Measurements from ENCODE around the gene ELL2.
"Not testable (repeated sequence)": the region's sequence is repeated elsewhere in the genome, so short reads cannot be mapped to it uniquely, and the experiment has no call there.

ELL2 gene

DNA sequence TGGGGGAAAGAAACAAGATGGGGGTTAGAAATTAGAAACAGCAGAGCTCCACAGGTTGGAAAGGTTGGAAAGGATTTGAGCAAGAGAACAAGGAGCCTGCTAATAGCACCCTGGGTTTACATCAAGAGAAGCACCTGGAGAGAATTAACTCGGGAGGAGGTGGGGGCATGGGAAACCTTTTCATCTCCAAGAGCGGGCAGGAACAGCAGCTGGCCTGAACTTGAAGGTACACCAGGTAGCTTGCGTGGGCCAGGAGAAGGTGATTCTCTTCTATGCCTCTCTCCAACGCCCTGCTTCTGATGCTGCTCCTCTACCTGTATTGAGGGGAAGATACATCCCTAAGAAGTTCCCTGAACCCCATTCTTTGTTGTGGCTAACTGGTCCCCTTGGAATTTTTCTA is 102.0 kb downstream of the ELL2 start:
- DNase-seq (ENCODE audit: low read depth in 2 of 2), result no peak

DNA sequence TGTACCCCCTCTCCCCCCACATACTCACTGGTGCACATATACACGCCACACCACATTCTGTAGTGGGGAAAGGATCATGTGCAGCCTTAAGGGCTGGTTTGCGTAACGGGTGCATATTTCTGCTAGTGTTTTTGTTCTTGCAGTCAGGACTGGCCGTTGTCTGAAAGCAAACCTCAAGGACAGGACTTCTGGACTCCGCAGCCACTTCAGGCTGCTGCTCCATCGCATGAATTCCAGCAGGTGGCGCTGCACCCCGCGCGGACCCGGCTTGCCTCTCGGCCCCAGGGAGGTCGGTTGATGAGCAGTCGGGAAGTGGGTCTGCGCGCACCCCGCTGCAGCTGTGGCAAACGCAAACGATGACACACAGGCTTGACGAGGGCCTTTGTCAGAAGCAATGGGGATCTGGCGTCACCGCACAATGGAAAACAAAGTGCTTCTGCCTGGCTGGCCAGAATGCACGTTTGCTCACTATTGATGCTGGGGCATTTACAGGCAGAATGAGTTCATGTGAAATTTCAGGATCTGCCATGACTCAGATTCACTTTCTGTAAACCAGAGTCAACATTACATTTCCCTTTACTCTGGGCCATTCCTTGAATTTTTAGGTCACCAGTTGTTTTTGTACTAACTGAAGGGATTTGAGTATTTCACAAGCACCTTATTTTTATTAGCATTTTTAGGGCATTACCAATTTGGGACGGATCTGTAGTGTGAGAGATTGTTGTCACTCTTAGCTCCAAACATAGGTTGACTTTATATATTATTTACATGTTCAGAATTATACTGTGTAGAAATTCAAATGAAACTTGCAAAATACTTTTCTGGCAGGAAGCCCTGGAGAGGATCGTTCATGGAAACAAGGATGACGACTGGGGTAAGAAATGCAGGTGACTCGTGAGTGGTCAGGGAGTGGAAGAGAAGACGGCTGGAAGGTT is 102.7 kb downstream of the ELL2 start:
- peak; percentile 78 to 81 for DNase-seq (ENCODE audit: low read depth in 2 of 2)

DNA sequence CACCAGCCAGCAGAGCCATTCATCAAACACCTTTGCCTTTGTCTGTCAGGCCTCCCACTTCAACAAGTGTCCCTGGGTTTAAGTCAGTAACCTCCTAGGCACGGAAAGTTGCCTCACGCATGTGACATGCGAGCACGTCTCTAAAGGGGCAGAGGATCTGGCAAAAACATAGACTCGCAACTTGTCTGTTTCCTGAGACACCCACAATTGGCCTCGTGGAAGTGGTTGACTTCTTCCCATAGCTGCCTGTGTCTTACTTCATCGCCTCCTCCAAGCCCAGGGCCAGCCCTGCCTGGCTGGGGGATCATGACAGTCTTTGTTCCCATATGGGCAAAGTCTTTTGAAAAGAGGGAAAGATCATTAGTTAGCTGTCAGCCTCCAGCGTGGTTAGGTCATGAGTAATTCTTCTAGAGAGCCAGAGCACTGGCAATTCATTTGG is 103.6 kb downstream of the ELL2 start:
- DNase-seq (ENCODE audit: low read depth in 2 of 2), result no peak

DNA sequence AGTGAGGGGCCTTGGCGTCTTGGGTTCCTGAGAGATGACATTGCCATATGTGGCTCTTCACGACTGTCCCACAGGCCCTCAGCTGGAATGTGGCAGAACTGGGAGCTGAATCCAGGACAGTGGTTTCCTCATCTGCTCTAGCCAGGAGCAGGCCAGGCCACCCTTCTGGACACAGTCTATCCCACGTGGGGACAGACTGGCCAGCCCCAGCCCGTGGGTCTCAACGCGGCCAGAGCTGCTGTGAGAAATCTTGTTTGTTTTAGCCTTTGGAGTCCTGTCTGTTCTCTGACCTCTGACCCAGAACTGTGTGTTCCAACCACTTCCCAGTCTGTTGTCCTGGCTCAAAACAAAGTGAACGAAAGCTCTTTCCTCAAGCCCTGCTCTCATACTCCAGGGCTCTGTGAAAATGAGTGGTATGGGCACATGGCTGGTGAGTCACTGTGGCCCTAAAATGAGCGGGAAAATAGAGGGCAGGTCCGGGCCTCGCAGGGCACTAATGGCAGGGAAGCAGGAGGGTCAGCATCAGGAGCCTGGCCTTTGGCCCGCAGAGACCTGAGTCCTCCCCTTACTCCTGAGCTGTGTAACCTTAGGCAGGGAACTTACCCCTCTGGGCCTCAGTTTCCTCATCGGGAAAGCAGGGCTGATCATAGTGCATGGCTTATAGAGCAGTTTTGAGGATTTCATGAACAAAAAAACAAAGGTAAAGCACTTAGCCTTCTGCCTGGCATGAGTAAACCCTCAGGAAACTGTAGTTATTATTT is 104.3 kb downstream of the ELL2 start:
- DNase-seq (ENCODE audit: low read depth in 2 of 2), result no peak

DNA sequence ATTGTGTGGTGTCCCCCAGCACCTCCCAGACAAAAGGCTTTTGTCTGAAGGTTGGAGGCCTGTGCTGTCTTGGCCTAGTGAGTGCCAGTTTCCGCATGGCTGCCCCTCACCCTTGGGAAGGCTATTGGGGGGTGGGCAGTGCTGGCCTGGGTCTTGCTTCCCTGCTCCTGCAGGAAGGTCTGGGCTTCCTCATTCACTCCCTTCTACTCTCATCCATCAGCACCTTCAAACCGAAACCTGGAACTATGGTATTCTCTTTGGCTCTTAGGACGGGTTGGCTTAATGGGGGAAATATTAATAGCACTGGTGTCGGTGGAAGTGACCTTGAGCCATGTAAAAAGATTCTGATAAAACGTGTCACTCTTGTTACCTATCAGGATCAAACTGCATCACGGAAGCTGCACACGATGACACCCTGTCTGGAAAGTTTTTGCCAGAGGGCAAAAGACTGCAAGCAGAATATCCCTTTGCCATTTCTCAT is 105.1 kb downstream of the ELL2 start:
- no peak for DNase-seq (ENCODE audit: low read depth in 2 of 2)

DNA sequence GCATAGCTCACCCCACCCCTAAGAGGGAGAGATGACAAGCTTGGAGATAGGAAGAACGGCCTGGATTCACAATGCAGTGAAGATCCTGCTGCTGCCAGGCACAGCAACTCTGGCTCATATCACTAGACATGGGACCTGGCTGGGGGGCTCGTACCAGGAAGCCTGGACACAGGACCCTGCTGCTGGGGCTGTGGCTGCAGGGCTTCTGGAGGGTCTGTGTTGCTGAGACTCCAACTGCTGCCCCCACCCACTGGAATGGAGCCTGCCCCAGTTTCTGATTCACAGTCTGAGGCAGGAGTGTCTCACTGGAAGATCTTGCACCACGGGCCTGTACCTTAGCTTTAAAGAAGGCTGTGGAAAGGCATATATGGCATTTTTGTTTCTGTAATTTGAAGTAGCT is 108.2 kb downstream of the ELL2 start:
- no peak for DNase-seq (ENCODE audit: low read depth in 2 of 2)

DNA sequence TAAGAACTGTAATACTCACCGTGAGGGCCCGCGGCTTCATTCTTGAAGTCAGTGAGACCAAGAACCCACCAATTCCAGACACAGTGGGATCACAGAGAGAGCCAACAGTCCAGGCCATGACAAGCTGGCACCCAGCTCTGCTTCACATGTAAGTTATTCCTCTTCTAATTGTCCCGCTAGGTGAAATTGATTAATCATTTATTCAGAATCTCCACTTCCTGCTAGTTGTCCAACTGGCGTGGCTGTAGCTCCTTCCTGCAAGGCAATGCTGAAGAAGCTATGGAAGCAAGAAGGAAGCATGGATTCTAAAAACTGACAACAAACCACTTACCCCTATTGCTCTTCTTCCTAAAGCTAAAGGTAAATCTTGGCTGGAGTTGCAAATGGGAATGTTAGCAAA is 109.1 kb downstream of the ELL2 start:
- no peak for DNase-seq (ENCODE audit: low read depth in 2 of 2)

DNA sequence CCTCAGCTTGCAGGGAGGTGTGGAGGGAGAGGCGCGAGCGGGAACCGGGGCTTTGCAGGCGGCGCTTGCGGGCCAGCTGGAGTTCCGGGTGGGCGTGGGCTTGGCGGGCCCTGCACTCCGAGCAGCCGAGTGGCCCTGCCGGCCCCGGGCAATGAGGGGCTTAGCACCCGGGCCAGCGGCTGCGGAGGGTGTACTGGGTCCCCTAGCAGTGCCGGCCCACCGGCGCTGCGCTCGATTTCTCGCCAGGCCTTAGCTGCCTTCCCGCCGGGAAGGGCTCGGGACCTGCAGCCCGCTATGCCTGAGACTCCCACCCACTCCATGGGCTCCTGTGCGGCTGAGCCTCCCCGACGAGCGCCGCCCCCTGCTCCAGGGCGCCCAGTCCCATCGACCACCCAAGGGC is 110.5 kb downstream of the ELL2 start:
- DNase-seq (ENCODE audit: low read depth in 2 of 2), result not testable (repeated sequence)

DNA sequence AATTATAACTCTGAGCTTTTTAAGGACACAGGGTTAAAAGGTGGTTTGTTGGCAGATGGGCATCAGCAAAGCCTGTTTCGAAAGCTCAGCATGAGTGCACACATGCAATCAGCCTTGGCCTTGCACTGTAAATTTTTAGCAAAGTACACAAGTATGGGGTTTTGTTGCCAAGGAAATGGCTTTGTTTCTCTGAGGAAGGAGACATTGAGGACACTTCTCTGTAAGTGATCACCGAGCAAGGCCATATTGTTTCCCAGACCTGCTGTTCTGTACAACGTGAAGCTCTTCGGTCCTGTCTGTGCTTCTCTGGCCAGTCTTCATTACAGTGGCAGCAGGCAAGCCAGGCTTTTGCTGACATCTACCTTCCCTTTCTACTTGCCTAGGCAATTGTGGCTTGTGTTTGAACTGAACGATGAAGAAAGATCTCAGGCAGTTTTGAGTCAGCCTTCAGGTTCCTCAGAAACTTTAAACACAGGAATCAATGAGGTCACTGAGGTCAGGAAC is 111.2 kb downstream of the ELL2 start:
- no peak for DNase-seq (ENCODE audit: low read depth in 2 of 2)

DNA sequence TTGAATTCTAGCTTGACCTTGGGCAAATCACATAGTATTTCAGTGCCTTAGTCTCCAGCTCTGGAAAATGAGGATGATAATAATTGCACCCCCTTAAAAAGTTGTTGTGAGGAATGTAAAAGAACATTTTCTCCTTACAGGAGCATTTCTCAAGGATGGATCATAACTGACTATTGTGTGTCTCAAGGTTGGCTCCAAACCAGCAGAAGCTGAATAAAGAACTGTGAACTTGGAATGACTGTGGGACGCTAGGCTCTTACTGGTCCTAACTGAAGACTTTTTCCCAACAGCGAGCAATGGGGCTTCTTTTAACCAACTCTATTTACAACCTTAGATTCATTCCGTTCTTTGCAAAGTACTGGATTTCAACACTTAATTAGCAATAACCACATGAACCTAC is 113.0 kb downstream of the ELL2 start:
- no peak for DNase-seq (ENCODE audit: low read depth in 2 of 2)

DNA sequence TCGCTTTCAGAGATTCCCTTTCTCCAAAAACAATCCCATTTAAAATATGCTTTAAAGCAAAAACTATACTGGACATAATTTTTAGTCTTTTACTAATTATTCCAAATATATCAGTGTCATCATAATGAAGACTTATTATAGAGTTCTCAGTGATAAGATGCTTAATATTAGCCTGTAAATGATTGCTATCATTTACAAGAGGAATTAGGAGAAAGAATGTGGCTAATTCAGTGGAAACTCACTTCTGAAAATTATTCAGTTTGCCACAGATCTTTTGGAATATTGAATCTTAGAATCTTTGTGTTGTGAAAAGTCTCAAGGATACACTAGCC is 114.4 kb downstream of the ELL2 start:
- no peak for DNase-seq (ENCODE audit: low read depth in 2 of 2)

DNA sequence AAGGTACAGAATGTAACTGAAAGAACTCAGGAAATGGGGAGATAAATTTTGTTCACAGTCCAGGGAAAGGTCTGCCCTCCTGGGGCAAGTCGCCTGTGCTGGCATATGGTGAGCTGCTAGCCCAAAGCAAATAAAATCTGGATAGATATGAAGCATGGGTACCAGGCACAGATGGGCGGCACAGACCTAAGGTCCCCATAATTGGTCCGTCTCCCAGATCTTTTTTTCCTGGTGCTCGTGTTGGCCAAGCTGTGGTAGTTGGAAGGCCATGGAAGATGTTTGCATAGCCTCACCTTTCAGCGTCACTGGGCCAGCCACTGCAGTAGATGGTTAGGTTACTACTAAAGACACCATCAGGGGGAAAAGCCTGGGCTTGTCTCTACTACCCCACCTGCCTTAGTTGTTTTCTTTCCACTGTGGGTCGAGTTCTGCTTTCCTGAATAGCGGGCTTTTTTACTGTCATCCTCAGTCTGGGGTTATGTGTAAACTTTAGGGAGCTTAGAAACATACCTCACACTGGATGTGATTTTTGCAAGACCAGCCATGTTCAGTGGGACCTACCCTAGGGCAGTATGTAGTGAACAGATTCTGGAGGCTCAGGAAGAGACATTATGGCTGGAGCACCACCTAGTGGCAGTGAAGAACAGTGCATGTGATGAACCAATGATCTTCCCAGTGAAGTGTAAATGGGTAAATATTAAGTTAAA is 114.9 kb downstream of the ELL2 start:
- DNase-seq (ENCODE audit: low read depth in 2 of 2), result peak in 1 of 2 donors; percentile 37

DNA sequence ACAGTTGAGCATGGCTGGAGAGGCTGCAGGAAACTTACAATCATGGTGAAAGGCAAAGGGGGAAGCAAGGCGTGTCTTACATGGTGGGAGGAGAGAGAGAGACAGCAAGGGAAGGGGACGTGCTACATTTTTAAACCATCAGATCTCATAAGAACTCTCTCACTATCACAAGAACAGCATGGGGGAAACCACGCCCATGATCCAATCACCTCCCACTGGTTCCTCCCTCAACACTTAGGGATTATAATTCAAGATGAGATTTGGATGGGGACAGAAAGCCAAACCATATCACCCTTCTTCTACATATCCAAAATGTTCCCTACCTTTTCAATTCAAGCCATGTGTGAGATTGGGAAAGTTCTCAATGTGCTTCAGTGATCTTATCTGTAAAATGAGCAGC is 116.3 kb downstream of the ELL2 start:
- no peak for DNase-seq (ENCODE audit: low read depth in 2 of 2)

DNA sequence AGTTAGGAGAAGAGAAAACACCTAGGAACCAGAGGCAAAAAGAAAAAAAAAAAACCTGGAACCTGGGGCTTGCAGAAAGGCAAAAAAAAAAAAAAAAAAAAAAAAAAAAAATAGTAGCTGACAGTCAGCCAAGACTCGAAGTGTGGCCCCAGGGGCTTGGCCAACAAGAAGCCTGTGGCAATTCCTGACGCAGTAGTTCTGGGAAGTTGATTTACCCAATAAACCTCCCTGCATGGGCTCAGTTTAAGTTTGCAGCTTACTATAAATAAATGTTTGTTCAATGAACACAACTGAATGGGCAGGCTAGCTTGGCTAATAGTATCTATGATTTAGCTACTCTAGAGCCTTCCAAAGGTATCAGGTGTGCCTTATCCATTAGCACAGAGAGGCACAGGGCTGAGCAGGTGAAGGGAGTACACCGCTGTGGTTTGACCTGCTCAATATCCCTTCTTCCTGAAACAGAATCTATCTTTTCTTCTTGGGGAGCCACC is 117.9 kb downstream of the ELL2 start:
- DNase-seq (ENCODE audit: low read depth in 2 of 2), result no peak

DNA sequence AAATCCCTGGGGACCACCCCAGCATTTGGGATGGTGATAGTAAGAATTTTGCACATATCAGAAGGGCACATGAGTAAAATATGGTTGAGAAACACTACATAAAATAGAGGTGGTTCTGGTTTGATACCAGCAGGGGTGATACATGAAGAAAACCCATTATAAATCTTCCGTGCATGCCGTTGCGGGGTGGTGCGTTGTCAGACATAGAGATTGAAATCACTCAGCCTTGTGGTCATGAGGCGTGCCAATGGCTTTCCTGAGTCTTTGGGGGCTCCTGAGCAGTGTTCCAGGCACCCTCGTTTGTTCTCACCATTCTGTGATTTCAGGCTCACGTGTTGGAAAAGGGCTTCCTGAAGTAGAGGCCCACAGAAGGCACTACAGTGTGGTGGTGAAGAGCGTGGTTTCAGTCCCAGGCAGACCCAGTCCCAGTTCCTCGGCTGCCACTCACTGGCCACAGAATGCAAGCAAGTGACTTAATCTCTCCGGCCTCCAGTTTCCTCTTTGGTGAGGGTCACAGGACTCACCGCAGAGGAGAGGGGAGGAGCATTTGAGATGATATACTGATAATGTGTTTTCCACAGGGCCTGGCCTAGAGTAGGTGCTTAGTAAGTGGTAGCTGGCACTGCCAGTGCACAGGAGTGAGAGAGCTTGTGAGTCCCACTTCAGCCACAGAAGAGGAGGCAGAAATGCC is 118.7 kb downstream of the ELL2 start:
- no peak for DNase-seq (ENCODE audit: low read depth in 2 of 2)

DNA sequence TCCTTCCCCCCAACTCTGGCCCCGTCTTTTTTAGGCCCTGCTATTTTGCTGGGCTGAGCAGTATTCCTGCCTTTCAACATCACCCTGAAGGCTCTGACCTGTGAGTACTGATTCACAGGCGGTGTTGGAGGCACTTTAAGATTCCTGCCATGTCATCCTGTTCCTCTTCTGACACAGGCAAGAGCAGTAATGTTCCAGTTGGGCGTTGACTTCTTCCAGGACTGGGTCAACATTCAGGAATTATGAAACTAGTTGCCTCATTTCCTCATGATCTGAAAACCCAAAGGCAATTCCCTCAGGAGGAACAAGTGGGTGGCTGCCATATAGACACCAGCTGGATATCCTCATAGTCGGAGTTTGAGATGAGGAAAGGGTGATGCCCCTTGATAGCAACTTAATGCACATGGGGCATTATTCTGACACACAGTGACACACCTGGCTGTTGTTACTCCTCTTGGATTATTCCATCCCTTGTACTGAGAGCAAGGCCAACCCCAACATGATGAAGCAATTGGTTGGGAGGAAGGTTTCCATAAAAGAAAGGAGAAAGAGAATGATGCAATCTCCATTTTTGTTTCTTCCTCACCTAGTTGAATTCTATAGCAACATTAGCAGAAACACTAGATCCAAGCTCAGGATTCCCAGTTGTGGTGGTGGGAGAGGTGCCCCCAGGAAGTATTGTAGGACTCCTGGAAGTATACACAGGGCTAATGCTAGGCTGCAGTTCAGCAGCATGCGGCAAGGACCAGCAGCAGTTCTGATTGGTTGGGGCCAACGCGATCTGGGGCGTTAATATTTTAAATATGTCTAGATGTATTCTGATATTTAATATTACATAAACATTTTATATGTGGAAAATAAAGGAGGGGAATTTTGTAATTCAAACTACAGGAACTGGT is 119.5 kb downstream of the ELL2 start:
- DNase-seq (ENCODE audit: low read depth in 2 of 2), result no peak

DNA sequence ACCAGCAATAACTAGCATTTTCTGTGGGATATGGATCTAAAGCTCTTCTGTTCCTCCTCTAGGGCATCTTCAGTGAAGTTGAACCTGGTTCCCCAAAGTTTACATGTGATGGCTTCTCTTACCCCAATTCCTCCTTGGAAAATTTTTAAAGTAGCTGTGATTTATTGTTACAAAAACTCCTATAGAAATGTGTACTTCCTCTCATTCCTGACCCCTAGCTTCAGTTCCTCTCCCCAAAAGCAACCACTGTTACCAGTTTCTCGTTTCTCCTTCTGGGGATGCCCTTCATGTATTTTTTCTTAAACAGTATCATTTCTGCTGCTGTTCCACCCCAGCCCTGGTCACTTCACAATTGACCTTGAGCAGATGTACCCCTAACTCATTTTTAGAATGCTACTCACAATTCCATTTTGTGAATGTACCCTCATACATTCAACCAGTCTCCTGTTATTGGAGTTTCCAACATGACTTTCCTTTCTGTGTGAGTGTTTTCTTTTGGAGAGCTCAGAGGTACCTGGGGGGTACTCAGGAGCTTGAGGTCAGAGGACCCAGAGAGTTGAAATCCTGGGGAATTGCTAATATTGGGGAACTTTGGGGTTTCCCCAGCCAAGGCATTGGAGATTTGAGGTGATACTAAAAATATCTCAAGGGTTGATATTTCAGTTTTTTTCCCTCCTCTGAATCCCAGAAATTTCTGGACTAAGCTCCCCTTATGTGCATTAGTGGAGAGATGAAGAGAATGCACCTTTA is 120.5 kb downstream of the ELL2 start:
- DNase-seq (ENCODE audit: low read depth in 2 of 2), result no peak

DNA sequence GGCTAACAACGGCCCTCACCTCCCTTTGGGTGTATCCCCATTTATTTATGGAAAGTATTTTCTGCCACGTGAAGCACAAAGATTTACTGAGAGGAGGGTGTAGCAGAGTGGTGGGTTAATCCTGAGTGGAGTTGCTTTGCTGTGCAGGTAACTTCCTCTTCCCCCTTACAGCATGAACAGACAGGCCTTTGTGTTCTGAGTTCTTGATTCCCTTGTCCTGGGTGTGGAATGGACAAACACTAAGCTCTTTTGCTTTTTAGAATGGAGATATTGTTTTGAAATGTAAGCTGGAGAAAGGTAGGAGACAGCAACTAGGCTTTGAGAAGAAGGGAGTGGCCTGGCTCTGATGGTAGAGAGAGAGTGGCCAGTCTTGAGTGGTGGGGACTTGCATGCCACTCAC is 122.0 kb downstream of the ELL2 start:
- DNase-seq (ENCODE audit: low read depth in 2 of 2), result no peak

DNA sequence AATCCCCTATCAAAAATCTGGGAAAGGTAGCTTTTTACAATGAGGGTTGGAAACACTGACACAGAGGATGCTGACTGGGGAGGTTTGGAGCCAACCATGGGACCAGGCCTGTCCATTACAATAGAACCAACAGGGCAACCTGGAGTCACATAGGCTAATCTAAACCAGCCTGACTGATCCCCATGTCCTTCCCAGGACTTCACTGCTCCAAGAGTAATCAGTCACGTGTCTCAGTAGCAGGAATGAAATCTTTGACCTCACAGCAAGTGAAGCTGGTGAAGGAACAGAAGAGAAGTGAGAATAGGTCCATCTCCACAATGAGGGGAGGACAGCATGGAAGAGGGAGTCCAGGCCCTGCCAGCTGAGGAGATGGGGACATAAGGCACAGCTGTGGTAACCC is 123.1 kb downstream of the ELL2 start:
- DNase-seq (ENCODE audit: low read depth in 2 of 2), result no peak

All from stimulated activated CD4-positive, alpha-beta T cell treated with anti-CD3 and anti-CD28 coated beads, Interleukin-1b, Interleukin-23, amount 100 ng/mL, for 1 hour (primary cell).